HEK293T (cell line): ENCODE results near the gene TSEN54.

Experiments used
- FOXK2 ChIP-seq: fragments of 450-650 bp; IDR thresholded peaks from 2 replicates; pipeline ENCODE4 v1.6.1; 2016; ENCODE audit warnings: mild to moderate bottlenecking
- FOXM1 ChIP-seq: fragments of 450-650 bp; IDR thresholded peaks from 2 replicates; pipeline ENCODE4 v1.6.1; 2017; ENCODE audit warnings: mild to moderate bottlenecking, borderline replicate concordance
- NFRKB ChIP-seq: fragments of 450-650 bp; IDR thresholded peaks from 2 replicates; pipeline ENCODE4 v1.6.1; 2016; ENCODE audit warnings: mild to moderate bottlenecking, moderate library complexity
- PKNOX1 ChIP-seq: fragments of 450-650 bp; IDR thresholded peaks from 2 replicates; pipeline ENCODE4 v1.6.1; 2016
- SP1 ChIP-seq: fragments of 450-650 bp; IDR thresholded peaks from 2 replicates; pipeline ENCODE4 v1.6.1; 2017
- SUZ12 ChIP-seq: fragments of 450-650 bp; IDR thresholded peaks from 2 replicates; pipeline ENCODE4 v1.6.1; 2016; ENCODE audit warnings: mild to moderate bottlenecking

GRCh38 chr17:75563063-75563758 is 46.9 kb downstream of the TSEN54 start:
- TF ChIP-seq FOXK2 (no peak), PKNOX1 (no peak), SUZ12 (no peak), FOXM1 (no peak), SP1 (no peak), NFRKB (no peak)
